ENCODE data around the gene NDUFS2. TPM values are rescaled to one million over a fixed set of nuclear protein-coding genes. Genes with fewer than 3 reads are reported as not detected.

Gene NDUFS2
- total and polyA plus RNA-seq, 10 of the 15 experiments (the other 5 are each of a cell fraction or from before 2014, with no cell fraction given): 66.5 to 215 (median 148) TPM

DNA sequence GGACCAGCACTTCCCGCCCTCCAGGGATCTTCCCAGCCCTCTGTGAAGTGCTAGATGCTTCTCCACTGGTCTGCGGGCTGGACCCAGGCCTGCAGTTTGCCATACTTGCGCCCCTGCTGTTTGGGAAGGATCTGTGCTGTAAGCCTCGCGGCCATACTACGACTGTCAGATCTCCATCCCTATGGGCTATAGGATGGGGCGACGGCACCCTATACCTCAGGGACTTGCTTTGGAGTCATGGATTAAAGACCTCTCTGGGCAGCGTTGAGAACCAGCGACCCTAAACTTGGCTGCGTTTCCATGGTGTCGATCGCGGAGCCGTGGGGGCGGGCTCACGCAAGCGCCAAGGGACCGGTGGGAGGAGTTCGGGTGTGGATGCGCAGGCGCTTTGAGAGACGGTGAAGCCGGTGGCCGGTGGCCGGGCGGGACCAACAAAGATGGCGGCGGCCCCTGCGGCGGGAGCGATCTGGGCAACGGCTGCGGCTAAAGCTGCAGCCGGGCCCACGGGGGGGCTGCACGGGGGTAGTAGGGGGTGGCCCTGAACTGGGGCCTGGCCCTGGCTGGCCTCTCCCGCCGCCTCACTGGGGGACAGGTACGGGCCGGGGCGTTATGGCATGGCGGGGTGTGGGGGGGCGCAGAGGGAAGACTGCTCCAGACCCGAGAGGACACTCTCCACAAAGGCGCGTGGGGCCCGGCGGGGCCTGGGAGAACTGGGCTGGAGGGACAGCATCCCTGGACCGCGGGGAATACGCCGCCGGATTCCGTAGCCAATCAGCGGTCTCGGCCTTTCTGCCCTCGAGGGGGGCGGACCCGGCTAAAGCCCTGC lies 42.9 kb upstream of the NDUFS2 start, which contains the start of gene USP21 (continued):
- TF ChIP-seq EGR1 (IDR thresholded peaks at IDR 0.05; ENCODE audit: borderline replicate concordance in 1 of 2, low read depth in 2 of 2, low read length in 2 of 2) (peak in 1 of 2 experiments; percentile 78; a peak in 1 of 3 replicates), EZH2 (IDR thresholded peaks at IDR 0.05; ENCODE audit: borderline replicate concordance, control insufficient read depth, low read depth, low read length) (no peak), NFYB (IDR thresholded peaks at IDR 0.05; ENCODE audit: insufficient read depth, low read depth, low read length) (peak; percentile 85), SREBF1 (IDR thresholded peaks at IDR 0.05; ENCODE audit: low read length) (no peak), BHLHE40 (IDR thresholded peaks at IDR 0.05; ENCODE audit: borderline replicate concordance in 1 of 2, low read depth in 2 of 2, low read length in 1 of 2) (0 out of 4 replicates have a peak, but pooled peaks of 1 of the 2 experiments have one; percentile 8), NFIC (IDR thresholded peaks at IDR 0.05; ENCODE audit: low read depth, low read length) (no peak), ZNF592 (IDR thresholded peaks at IDR 0.05) (no peak), NBN (IDR thresholded peaks at IDR 0.05) (no peak), SREBF2 (IDR thresholded peaks at IDR 0.05; ENCODE audit: low read length) (no peak), SP1 (IDR thresholded peaks at IDR 0.05; ENCODE audit: low read depth, low read length) (peak; percentile 48)
- TF ChIP-seq, protein P1, sequence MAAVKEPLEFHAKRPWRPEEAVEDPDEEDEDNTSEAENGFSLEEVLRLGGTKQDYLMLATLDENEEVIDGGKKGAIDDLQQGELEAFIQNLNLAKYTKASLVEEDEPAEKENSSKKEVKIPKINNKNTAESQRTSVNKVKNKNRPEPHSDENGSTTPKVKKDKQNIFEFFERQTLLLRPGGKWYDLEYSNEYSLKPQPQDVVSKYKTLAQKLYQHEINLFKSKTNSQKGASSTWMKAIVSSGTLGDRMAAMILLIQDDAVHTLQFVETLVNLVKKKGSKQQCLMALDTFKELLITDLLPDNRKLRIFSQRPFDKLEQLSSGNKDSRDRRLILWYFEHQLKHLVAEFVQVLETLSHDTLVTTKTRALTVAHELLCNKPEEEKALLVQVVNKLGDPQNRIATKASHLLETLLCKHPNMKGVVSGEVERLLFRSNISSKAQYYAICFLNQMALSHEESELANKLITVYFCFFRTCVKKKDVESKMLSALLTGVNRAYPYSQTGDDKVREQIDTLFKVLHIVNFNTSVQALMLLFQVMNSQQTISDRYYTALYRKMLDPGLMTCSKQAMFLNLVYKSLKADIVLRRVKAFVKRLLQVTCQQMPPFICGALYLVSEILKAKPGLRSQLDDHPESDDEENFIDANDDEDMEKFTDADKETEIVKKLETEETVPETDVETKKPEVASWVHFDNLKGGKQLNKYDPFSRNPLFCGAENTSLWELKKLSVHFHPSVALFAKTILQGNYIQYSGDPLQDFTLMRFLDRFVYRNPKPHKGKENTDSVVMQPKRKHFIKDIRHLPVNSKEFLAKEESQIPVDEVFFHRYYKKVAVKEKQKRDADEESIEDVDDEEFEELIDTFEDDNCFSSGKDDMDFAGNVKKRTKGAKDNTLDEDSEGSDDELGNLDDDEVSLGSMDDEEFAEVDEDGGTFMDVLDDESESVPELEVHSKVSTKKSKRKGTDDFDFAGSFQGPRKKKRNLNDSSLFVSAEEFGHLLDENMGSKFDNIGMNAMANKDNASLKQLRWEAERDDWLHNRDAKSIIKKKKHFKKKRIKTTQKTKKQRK (IDR thresholded peaks at IDR 0.05; ENCODE audit: low read depth, low read length): no peak
- TF ChIP-seq, protein P2, sequence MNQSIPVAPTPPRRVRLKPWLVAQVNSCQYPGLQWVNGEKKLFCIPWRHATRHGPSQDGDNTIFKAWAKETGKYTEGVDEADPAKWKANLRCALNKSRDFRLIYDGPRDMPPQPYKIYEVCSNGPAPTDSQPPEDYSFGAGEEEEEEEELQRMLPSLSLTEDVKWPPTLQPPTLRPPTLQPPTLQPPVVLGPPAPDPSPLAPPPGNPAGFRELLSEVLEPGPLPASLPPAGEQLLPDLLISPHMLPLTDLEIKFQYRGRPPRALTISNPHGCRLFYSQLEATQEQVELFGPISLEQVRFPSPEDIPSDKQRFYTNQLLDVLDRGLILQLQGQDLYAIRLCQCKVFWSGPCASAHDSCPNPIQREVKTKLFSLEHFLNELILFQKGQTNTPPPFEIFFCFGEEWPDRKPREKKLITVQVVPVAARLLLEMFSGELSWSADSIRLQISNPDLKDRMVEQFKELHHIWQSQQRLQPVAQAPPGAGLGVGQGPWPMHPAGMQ (IDR thresholded peaks at IDR 0.05; ENCODE audit: borderline replicate concordance): no peak
- TF ChIP-seq, protein P3, sequence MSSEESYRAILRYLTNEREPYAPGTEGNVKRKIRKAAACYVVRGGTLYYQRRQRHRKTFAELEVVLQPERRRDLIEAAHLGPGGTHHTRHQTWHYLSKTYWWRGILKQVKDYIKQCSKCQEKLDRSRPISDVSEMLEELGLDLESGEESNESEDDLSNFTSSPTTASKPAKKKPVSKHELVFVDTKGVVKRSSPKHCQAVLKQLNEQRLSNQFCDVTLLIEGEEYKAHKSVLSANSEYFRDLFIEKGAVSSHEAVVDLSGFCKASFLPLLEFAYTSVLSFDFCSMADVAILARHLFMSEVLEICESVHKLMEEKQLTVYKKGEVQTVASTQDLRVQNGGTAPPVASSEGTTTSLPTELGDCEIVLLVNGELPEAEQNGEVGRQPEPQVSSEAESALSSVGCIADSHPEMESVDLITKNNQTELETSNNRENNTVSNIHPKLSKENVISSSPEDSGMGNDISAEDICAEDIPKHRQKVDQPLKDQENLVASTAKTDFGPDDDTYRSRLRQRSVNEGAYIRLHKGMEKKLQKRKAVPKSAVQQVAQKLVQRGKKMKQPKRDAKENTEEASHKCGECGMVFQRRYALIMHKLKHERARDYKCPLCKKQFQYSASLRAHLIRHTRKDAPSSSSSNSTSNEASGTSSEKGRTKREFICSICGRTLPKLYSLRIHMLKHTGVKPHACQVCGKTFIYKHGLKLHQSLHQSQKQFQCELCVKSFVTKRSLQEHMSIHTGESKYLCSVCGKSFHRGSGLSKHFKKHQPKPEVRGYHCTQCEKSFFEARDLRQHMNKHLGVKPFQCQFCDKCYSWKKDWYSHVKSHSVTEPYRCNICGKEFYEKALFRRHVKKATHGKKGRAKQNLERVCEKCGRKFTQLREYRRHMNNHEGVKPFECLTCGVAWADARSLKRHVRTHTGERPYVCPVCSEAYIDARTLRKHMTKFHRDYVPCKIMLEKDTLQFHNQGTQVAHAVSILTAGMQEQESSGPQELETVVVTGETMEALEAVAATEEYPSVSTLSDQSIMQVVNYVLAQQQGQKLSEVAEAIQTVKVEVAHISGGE (CRISPR knock-in tag; IDR thresholded peaks at IDR 0.05): no peak
- TF ChIP-seq, protein P4, sequence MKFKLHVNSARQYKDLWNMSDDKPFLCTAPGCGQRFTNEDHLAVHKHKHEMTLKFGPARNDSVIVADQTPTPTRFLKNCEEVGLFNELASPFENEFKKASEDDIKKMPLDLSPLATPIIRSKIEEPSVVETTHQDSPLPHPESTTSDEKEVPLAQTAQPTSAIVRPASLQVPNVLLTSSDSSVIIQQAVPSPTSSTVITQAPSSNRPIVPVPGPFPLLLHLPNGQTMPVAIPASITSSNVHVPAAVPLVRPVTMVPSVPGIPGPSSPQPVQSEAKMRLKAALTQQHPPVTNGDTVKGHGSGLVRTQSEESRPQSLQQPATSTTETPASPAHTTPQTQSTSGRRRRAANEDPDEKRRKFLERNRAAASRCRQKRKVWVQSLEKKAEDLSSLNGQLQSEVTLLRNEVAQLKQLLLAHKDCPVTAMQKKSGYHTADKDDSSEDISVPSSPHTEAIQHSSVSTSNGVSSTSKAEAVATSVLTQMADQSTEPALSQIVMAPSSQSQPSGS (IDR thresholded peaks at IDR 0.05; ENCODE audit: low read length): no peak
